Activated CD4-positive, CD25-positive, alpha-beta regulatory T cell (primary cell): ENCODE data around the gene MIA.
"Not testable (repeated sequence)": the region's sequence is repeated elsewhere in the genome, so short reads cannot be mapped to it uniquely, and the experiment has no call there.

ENCODE experiments used
- DNase-seq, 4 experiments: peaks; one replicate each; lab custom pipeline; 2025; lab: John Stamatoyannopoulos, UW

Gene MIA

DNA sequence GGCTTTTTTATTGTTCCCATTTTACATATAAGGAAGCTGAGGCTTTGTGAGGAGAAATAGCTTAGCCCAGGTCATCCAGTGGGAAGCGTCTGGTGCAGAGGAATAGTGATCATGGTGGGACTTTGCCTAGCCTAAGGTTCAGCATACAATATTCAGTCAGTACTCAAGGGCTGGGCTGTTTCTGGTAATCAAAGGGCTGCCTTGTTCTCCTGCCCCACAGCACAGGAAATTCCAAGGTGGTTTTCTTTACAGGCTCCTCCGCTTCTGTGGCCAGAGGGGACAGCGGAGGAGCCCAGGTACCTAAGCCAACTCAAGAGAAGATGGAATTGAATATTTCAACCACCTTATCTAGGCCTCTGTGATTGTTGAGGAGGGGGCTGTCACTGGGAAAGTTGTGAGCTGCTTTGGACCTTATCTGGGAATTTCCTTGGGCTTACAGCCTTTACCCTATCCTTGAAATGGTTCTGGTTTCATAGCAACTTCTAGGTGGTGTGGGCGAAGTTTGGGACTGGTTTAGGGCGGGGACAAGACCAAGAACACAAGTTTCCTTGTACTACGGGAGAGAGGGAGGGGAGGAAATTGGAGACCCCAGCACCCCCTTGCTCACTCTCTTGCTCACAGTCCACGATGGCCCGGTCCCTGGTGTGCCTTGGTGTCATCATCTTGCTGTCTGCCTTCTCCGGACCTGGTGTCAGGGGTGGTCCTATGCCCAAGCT, at the start of gene MIA:
TSS of gene MIA (plus strand) at position 606 of the 716 bp plus-strand sequence. CDS start at position 628, 22 bp downstream.
- no peak for DNase-seq

- no peak for DNase-seq
These were observed 49.0 kb upstream of the MIA start for GRCh38 chr19:40726279-40726678.

GRCh38 chr19:40730065-40730464, 45.3 kb upstream of the MIA start:
- DNase-seq, result not testable (repeated sequence)

DNA sequence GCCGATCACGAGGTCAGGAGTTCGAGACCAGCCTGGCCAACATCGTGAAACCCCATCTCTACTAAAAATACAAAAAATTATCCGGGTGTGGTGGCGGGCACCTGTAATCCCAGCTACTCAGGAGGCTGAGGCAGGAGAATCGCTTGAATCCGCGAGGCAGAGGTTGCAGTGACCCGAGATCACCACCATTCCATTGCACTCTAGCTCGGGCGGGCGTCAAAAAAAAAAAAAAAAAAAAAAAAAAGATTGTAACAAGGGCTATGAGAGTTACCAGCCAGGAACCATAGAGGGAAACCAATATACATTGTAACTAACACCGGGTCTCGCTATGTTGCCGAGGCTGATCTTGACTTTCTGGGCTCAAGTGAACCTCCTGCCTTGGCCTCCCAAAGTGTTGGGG, 43.0 kb upstream of the MIA start:
- not testable (repeated sequence) for DNase-seq

DNA sequence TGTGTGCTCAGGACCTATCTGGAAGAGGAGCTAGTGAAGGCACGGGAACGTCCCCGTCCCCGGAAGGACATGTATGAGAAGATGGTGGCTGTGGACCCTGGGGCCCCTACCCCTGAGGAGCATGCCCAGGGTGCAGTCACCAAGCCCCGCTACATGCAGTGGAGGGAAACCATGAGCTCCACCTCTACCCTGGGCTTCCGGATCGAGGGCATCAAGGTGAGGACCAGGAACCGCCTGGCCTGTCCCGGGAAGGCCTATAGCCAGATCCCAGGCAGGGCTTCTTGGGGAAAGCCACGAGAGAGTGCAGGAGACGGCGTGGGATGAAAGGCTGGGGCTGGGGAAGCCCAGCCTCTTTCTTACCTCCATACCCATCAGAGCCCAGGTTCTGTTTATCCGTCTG, 42.2 kb upstream of the MIA start:
- no peak for DNase-seq

DNA sequence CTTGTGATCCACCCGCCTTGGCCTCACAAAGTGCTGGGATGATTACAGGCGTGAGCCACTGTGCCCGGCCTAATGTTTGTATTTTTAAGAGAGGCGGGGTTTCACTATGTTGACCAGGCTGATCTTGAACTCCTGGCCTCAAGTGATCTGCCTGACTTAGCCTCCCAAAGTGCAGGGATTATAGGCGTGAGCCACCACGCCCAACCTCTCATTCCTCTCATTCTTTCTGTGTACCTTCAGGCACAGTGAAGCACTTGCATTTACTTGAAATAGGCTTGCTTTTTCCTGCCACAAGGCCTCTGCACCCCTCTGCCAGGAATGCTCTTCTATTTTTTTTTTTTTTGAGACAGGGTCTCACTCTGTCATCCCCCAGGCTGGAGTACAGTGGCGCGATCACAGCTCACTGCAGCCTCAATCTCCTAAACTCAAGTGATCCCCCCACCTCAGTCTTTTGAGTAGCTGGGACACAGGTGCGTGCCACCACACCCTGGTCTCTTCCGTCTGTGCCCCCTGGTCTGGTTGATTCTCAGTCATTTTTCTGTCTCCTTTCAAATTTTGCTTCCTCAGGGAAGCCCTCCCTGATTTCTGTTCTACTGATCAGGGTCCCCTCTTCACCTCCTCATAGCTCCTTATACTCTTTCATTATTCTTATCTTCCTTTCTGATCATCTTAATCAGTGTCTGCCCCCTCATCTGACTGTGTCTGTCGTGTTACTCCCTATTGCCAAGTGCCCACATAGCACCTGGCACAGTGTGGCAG, 40.1 kb upstream of the MIA start:
- DNase-seq, result no peak

- DNase-seq, result no peak
These were observed 38.7 kb upstream of the MIA start for GRCh38 chr19:40736661-40737060.

DNA sequence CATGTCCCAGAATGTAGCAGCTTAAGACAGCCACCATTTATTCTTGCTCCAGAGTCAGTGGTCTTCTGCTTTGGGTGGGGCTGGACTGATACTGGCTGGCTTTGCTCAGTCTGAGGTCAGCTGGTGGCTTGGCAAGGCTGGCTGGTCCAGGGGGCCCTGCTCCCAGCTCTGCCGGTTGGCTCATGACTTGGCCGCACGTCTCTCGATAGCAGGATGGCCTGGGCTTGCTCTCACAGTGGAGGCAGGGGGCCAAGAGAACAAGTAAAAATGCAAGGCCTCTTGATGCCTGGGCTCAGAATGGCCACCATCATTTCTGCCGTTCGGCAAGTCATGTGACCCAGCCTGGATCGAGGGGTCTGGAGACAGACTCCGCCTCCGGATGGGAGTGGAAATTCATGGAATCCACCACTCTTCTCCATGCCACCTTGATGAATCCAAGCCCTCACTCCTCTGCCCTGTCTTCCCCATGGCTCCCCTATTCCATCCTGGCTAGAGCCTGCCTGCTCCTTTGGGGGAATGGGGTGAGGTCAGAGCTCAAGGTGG, 38.1 kb upstream of the MIA start:
- DNase-seq, result no peak

DNA sequence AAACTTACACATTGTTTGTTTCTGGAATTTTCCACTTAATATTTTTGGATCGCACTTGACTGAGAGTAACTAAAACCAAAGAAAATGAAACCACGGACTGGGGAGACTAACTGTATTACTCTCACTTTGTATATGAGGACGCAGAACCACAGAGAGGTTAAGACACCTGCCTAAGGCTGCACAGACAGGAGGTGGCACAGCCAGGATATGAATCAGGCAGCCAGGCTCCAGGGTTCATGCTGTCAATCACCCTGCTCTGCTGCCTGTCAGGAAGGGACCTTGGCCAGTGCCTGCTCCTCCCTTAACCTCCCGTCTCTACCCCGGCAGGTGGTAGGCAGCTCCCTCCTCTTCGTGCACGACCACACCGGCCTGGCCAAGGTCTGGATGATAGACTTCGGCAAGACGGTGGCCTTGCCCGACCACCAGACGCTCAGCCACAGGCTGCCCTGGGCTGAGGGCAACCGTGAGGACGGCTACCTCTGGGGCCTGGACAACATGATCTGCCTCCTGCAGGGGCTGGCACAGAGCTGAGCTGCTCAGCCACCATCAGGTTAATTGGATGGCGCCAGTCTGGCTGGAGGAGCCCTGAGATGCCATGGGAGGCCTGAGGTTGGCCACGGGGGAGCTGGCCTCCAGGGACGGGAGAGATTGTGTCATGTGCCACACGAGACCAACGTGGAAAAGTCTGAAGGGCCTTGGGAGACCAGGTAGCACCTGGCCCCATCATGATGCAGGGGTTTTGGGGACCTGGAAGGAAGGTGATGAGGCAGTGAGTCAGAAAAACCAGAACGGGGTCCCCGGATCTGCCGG, 36.1 kb upstream of the MIA start:
- no peak for DNase-seq

- no peak for DNase-seq
These were observed 35.2 kb upstream of the MIA start for GRCh38 chr19:40739871-40740703.

GRCh38 chr19:40740747-40741146, 34.6 kb upstream of the MIA start:
- DNase-seq, result no peak

DNA sequence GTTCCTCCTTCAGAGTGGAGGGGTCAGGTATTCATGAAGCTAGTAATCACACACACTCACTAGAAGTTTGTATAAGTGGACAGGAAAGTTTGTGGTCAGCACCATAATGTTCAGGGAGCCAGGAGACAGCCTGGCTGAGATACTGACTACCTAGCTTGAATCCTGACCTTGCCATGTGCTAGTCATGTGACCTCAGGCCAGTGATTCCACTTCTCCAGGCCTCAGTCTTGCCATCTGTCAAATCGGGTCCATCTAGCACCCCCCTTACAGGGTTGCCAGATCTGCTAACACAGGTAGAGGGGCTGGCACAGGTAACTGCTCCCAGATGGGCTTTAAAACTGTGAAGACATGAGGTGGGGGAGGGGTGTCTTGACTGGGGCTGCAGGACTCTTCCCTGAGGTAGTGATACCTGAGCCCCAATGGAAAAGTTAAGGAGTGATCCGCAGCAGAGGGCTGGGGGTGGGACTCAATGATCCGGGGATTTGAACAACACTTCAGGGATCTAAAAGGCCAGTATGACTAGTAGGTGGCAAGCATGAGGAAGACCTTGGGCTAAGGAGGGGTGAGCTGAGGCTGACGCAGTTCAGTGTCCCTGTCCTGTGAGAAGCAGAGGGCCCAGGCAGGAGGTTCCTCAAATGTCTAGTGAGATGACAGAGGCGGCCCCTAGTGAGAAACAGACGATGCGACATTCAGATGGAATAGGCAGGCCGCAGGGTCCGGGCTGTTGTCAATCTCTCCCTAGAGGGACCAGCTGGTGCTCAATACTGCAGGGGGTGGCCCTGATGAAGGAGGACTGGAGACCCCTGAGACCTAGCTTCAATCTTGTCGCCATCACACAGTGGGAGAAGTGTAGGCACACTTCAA, 33.6 kb upstream of the MIA start:
- DNase-seq, result no peak

GRCh38 chr19:40742477-40742876, 32.8 kb upstream of the MIA start:
- DNase-seq, result no peak

DNA sequence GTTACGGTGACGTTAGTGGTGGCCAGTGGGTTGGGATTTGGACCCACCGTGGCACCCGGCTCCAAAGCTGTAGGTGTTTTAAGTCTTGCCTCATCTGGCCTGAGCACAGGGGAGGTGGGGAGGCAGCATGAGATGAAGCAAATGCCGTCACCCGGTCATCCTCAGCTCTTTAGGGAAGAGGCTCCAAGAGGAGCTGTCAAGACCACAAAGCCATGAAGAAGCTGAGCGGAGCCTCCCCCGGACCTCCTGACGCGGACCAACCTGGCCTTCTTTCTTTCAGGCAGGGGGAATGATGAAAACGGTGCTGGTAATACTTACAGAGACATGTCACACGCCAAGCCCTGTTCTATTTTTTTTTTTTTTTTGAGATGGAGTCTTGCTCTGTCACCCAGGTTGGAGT, 32.4 kb upstream of the MIA start:
- no peak for DNase-seq

DNA sequence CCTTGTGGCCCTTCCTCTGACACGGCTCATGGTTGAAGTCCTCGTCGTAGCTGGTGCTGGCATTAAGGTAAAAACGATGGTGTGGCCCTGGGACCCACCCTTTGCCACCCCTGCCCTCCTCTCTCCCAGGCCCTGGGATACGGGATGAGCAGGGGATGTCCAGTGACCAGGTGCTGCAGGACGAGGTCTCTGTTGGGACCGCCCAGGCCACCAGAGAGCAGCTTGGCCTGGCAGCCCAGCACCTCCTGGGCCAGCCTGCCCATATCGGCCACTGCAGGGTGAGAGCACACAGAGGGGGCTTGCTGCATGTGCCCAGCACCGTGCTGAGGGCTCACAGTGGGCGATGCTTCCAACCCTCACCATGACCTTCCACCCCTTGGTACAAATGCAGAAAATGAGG, 31.4 kb upstream of the MIA start:
- no peak for DNase-seq

DNA sequence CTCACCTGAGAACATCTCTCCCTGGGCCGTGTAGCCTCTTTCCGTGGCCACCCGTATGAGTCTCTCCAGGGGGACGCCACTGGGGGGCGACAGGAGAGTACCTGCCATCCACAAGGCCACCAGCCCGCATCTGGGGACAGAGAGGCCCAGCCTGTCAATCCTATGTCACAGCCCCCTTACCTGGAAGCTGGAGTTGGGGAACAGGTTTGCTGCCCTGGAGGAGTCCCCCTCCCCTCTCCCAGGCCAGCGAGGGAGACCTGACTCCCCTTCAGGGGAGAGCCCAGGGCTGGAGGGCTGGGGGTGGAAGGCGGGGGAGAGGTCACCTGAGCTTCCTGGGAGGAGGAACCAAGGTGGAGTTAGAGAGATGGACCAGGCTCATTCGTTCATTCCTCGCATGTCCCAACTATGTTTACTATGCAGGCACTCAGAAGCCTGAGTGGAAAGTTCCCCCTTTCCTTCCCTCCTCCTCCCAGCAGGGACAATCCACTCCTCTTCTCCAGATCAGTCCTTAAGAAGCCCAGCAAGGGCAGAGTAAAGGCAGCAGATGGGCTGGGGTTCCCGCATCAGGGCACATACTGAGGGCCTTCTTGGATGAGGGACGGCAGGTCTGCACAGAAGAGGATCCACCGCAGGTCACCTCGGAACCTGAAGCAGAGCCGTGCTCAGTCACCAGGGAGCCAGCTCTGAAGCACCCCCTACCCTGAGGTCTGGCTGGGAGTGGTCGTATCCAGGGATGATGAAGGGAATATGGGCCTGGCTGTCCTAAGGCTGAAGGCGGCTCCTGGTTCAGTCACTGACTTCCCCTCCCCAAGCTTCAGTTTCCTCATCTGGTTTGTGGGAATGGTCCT, 30.5 kb upstream of the MIA start:
- DNase-seq, result peak in 1 of 4 experiments; percentile 19

DNA sequence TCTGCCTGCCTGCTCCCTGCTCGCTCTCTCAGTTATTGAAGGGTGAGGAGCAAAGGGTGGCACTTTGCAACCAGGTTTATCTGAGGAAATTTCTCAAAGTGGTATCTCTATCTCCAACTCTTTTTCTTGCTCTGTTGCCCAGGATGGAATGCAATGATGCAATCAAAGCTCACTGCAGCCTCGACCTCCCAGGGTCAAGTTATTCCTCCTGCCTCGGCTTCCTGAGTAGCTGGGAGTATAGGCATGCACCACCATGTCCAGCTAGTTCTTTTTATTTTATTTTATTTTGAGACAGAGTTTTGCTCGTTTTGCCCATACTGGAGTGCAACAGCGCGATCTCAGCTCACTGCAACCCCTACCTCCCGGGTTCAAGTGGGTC, 29.9 kb upstream of the MIA start:
- DNase-seq, result no peak

GRCh38 chr19:40747536-40747935, 27.8 kb upstream of the MIA start:
- DNase-seq, result no peak

- peak; percentile 96 to 99 (median 98) for DNase-seq
These were observed 25.1 kb upstream of the MIA start, which contains the start of gene ACTMAP for GRCh38 chr19:40750058-40750873. Gene ACTMAP (minus strand): TSS chr19:40750477. CDS start chr19:40749803, 674 bp downstream.
